ENCODE measurements around the gene SCYL1.

Gene SCYL1

DNA sequence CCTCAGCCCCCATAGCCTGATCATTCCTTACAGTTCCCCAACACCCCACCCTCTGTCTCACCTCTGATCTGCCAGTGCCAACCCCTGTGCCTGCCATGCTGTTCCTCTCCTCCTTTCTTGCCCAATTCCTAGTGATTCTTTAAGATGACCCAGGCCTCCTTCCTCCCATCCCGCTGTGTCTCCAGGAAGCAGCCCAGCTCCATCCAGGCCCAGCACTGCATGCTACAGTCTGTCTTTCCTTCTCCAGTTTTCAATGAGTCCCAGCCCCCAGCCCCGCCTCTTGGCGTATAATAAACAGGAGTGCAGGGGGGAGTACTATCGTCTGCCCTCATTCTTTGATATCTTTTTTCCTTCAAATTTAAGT is 21.0 kb downstream of the SCYL1 start:
- in situ Hi-C loops (cut with HindIII; ENCODE audit: low sequenced_read_pairs): no loop called here
- no peak for DNase-seq (ENCODE audit: low read depth)
- no peak overlapping the region for H3K4me3 ChIP-seq (ENCODE audit: low read depth, low read length)
- TF ChIP-seq, protein P1, sequence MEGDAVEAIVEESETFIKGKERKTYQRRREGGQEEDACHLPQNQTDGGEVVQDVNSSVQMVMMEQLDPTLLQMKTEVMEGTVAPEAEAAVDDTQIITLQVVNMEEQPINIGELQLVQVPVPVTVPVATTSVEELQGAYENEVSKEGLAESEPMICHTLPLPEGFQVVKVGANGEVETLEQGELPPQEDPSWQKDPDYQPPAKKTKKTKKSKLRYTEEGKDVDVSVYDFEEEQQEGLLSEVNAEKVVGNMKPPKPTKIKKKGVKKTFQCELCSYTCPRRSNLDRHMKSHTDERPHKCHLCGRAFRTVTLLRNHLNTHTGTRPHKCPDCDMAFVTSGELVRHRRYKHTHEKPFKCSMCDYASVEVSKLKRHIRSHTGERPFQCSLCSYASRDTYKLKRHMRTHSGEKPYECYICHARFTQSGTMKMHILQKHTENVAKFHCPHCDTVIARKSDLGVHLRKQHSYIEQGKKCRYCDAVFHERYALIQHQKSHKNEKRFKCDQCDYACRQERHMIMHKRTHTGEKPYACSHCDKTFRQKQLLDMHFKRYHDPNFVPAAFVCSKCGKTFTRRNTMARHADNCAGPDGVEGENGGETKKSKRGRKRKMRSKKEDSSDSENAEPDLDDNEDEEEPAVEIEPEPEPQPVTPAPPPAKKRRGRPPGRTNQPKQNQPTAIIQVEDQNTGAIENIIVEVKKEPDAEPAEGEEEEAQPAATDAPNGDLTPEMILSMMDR (IDR thresholded peaks at IDR 0.05; ENCODE audit: low read depth, low read length, missing control alignments): no peak

DNA sequence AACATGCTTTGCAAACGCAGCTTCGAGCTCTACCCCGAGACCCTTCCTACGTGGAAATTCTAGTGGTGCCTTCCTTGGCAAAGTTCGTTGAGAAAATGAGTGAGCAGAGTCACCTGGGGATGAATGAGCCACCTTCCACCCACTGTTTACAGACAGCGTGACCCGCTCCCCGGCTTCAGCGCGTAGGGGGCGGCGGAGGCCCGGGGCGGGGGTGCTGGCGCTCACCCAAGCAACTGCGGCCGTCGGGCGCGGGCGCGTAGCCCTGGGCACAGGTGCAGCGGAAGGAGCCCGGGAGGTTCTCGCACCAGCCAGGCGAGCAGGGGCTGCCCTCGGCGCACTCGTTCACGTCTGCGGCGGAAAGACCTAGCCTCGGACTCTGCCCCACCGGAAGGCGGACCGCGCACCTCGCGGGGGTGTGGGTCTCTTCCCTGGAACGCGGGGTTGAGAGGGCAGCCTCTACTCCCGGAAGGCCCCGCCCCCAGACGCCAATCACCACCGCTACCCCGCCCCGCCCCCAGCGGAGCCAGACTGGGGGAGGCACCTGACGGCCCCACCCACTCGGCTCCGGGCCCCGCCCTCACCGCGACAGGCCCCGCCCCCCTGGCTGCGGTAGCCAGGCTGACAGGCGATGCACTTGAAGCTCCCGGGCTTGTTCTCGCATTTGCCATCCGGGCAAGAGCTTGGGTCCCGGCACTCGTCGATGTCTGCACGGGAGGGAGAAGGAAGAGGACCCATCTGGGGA is 21.5 kb downstream of the SCYL1 start:
- in situ Hi-C loops (cut with HindIII; ENCODE audit: low sequenced_read_pairs): no loop called here
- H3K4me3 ChIP-seq (ENCODE audit: low read depth, low read length): no peak overlapping the region
- TF ChIP-seq, protein P1 (IDR thresholded peaks at IDR 0.05; ENCODE audit: low read depth, low read length, missing control alignments): no peak
- no peak for DNase-seq (ENCODE audit: low read depth)

DNA sequence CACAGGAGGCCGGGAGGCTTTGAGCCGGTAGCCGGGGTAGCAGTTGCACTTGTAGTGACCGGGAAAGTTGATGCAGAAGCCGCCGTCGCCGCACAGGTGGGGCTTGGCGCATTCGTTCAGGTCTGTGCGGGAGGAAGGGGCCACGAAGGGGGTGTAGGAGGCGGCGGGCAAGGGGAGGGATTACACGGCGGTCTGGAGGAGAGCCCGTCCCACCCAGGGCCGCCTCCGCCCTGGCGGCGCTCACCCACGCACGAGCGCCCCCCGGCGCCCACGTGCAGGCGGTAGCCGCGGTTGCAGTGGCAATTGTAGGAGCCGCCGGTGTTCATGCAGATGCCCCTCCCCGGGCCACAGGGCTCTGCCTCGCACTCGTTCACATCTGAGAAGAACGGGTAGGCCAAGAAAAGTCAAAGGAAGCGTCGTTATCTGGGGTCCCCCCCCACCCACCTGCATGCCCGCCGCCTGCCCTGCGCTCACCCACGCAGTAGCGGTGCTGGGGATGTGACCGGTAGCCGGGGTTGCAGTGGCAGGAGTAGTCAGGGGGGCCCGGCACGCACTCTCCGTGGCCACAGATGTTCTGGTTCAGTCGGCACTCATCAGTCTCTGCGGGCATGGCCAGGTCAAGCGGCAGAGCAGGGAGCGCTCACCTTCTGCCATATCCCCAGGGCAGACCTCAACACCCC is 22.7 kb downstream of the SCYL1 start:
- H3K4me3 ChIP-seq (ENCODE audit: low read depth, low read length): no peak overlapping the region
- no peak for DNase-seq (ENCODE audit: low read depth)
- TF ChIP-seq, protein P1 (IDR thresholded peaks at IDR 0.05; ENCODE audit: low read depth, low read length, missing control alignments): no peak
- in situ Hi-C loops (cut with HindIII; ENCODE audit: low sequenced_read_pairs): no loop called here

DNA sequence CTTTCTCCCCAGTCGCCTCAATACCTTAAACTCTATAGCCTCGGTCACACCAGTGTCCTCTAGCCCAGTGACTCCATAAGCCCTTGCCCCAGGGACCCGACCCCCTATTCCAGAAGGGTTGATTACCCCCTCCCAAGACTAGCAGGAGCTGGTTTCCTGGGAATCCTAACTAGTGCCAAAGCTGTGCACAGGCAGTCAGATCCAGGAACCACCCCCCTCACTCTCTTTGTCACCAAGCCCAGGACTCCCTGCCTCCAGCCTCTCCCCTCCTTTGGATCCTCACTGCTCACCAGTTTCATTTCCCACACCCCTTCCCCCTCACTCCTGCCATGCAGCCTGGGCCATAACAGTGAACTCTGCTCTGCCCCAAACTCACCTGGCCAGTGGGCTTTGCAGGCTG is 23.5 kb downstream of the SCYL1 start:
- no peak overlapping the region for H3K4me3 ChIP-seq (ENCODE audit: low read depth, low read length)
- in situ Hi-C loops (cut with HindIII; ENCODE audit: low sequenced_read_pairs): no loop called here
- no peak for DNase-seq (ENCODE audit: low read depth)
- TF ChIP-seq, protein P1 (IDR thresholded peaks at IDR 0.05; ENCODE audit: low read depth, low read length, missing control alignments): no peak

DNA sequence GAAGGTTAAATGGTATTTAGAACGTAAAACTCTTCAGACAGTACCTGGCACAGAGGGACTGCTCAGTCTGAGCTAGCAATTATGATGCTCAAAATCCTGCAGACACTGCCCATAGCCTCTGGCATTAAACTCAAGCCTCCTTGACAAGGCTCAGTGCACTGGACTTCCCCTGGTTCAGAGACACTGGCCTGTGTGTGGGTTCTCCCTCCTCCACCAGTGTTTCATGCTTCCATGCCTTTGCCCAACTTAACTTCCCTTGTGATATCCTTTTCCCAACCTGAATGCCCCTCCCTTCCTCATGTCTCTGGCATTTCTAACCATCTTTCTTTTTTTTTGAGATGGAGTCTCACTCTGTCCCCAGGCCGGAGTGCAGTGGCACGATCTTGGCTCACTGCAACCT is 24.2 kb downstream of the SCYL1 start:
- in situ Hi-C loops (cut with HindIII; ENCODE audit: low sequenced_read_pairs): no loop called here
- TF ChIP-seq, protein P1 (IDR thresholded peaks at IDR 0.05; ENCODE audit: low read depth, low read length, missing control alignments): no peak
- no peak overlapping the region for H3K4me3 ChIP-seq (ENCODE audit: low read depth, low read length)
- no peak for DNase-seq (ENCODE audit: low read depth)

DNA sequence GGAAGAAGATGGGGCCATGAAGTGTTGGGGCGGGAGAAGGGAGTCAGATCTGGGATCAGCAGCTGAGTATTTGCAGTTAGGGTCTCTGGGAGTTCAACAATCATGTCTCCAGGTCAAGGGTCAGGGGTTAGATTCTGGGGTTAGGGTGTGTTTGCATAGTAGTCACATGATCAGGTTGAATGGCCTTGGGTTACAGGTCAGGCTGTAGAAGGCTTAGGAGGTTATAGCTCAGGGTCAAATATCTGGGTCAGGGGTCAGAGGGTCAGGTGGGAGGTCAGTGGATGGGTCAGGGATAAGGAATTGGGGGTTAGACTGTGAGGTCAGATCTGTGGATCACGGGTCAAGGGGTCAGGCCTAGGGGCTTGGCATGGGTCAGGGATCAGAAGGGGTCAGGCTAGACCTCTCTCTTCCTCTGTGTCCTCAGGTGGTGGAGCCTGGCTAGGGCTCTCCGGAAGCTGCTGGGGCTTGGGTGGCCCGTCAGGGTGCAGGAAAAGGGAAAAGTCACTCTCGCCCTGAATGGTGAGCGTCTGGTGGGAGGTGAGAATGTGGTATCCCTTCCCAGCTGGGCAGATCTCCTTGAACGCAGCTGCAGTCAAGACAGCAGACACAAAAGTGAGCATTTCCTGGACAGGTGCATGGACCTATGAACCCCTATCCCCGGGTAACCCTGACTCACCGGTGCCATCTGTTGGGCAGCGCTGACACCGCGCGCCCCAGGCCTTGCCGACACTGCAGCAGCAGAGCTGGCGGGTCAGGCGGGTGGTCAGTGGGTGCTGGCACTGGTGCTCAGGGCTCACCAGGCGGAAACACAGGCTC is 26.9 kb downstream of the SCYL1 start:
- TF ChIP-seq, protein P1 (IDR thresholded peaks at IDR 0.05; ENCODE audit: low read depth, low read length, missing control alignments): peak; percentile 57
- in situ Hi-C loops (cut with HindIII; ENCODE audit: low sequenced_read_pairs): no loop called here

More for the DNA sequence above, 26.9 kb downstream of the SCYL1 start:
- no peak for DNase-seq (ENCODE audit: low read depth)
- H3K4me3 ChIP-seq (ENCODE audit: low read depth, low read length): no peak overlapping the region

Data from astrocyte of the cerebellum (primary cell).